ENCODE measurements around the gene CIZ1. TPM values are rescaled to one million over a fixed set of nuclear protein-coding genes. Genes with fewer than 3 reads are reported as not detected.

CIZ1 gene
- total and polyA plus RNA-seq, 2 of the 13 experiments (the other 11 are each of a cell fraction or from before 2014, with no cell fraction given) = 30.6 to 50.3 TPM

GRCh38 chr9:128127990-128128835 is 63.2 kb downstream of the CIZ1 start (continued):
- TF ChIP-seq, protein P1, sequence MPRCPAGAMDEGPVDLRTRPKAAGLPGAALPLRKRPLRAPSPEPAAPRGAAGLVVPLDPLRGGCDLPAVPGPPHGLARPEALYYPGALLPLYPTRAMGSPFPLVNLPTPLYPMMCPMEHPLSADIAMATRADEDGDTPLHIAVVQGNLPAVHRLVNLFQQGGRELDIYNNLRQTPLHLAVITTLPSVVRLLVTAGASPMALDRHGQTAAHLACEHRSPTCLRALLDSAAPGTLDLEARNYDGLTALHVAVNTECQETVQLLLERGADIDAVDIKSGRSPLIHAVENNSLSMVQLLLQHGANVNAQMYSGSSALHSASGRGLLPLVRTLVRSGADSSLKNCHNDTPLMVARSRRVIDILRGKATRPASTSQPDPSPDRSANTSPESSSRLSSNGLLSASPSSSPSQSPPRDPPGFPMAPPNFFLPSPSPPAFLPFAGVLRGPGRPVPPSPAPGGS (CRISPR knock-in tag; IDR thresholded peaks at IDR 0.05) = peak; percentile 43; the same call in 1 of the 2 replicates
- TF ChIP-seq ZNF205 (CRISPR knock-in tag; IDR thresholded peaks at IDR 0.05) = no peak
- TF ChIP-seq ZBTB38 (CRISPR knock-in tag; IDR thresholded peaks at IDR 0.05) = no peak
- TF ChIP-seq, protein P2, sequence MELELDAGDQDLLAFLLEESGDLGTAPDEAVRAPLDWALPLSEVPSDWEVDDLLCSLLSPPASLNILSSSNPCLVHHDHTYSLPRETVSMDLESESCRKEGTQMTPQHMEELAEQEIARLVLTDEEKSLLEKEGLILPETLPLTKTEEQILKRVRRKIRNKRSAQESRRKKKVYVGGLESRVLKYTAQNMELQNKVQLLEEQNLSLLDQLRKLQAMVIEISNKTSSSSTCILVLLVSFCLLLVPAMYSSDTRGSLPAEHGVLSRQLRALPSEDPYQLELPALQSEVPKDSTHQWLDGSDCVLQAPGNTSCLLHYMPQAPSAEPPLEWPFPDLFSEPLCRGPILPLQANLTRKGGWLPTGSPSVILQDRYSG (CRISPR knock-in tag; IDR thresholded peaks at IDR 0.05) = no peak
- TF ChIP-seq, protein P3, sequence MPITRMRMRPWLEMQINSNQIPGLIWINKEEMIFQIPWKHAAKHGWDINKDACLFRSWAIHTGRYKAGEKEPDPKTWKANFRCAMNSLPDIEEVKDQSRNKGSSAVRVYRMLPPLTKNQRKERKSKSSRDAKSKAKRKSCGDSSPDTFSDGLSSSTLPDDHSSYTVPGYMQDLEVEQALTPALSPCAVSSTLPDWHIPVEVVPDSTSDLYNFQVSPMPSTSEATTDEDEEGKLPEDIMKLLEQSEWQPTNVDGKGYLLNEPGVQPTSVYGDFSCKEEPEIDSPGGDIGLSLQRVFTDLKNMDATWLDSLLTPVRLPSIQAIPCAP (CRISPR knock-in tag; IDR thresholded peaks at IDR 0.05; ENCODE audit: low read depth) = no peak
- peak; percentile 53; the same call in 1 of the 2 replicates for TF ChIP-seq ZC3H13 (CRISPR knock-in tag; IDR thresholded peaks at IDR 0.05)
- TF ChIP-seq, protein P4, sequence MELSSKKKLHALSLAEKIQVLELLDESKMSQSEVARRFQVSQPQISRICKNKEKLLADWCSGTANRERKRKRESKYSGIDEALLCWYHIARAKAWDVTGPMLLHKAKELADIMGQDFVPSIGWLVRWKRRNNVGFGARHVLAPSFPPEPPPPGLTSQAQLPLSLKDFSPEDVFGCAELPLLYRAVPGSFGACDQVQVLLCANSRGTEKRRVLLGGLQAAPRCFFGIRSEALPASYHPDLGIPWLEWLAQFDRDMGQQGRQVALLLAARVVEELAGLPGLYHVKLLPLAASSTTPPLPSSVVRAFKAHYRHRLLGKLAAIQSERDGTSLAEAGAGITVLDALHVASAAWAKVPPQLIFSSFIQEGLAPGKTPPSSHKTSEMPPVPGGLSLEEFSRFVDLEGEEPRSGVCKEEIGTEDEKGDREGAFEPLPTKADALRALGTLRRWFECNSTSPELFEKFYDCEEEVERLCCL (CRISPR knock-in tag; IDR thresholded peaks at IDR 0.05; ENCODE audit: borderline replicate concordance) = 0 out of 2 replicates have a peak, but pooled peaks have one; percentile 16
- peak; percentile 57 for TF ChIP-seq PHF21A (CRISPR knock-in tag; IDR thresholded peaks at IDR 0.05)
- TF ChIP-seq ZNF331 (CRISPR knock-in tag; IDR thresholded peaks at IDR 0.05) = peak; percentile 26; the same call in 1 of the 2 replicates
- TF ChIP-seq ISX (CRISPR knock-in tag; conservative IDR thresholded peaks at IDR 0.05) = no peak
- TF ChIP-seq MYPOP (CRISPR knock-in tag; IDR thresholded peaks at IDR 0.05) = no peak
- no peak for TF ChIP-seq NBN (conservative IDR thresholded peaks at IDR 0.05)
- no peak for TF ChIP-seq RERE (CRISPR knock-in tag; IDR thresholded peaks at IDR 0.05; ENCODE audit: low read depth)
- TF ChIP-seq PHF20 (CRISPR knock-in tag; IDR thresholded peaks at IDR 0.05) = no peak
- no peak for TF ChIP-seq ZNF251 (CRISPR knock-in tag; IDR thresholded peaks at IDR 0.05)
- TF ChIP-seq MXD3 (CRISPR knock-in tag; IDR thresholded peaks at IDR 0.05) = peak; percentile 30; the same call in 1 of the 2 replicates

Measured in HepG2 (cell line).